ENCODE results near the gene FGD1.

- TF ChIP-seq CTCF (IDR thresholded peaks at IDR 0.05), result no peak
- no peak for TF ChIP-seq POLR2A (IDR thresholded peaks at IDR 0.05)
- no peak for TF ChIP-seq EP300 (IDR thresholded peaks at IDR 0.05)
- TF ChIP-seq POLR2AphosphoS5 (IDR thresholded peaks at IDR 0.05), result no peak
These were observed 80.3 kb downstream of the FGD1 start for GRCh38 chrX:54415534-54416350.
